ENCODE measurements around the gene HSPA9.

GRCh38 chr5:138623053-138623452, 47.9 kb upstream of the HSPA9 start:
- TF ChIP-seq CTCF (IDR thresholded peaks at IDR 0.05) (no peak), POLR2AphosphoS5 (IDR thresholded peaks at IDR 0.05) (peak in 1 of 2 donors; percentile 6)
